ENCODE measurements around the gene DRGX. TPM values are rescaled to one million over a fixed set of nuclear protein-coding genes. Genes with fewer than 3 reads are reported as not detected.

Gene DRGX
- total RNA-seq, 1 donor from 2014 or later, result not detected

- Histone ChIP-seq H3K36me3 (no peaks in the 10 kb centered on the region), H3K9me3 (peaks cover 0 to 6% of the 10 kb centered on the region in 2 donors), H3K27ac (no peak overlapping the region), H3K4me3 (no peak overlapping the region), H3K27me3 (no peaks in the 10 kb centered on the region), H3K4me1 (no peaks in the 10 kb centered on the region)
- DNase-seq (ENCODE audit: low spot score in 2 of 2), result no peak
- intact Hi-C loops (cut with DNase I), result no loop called here
- TF ChIP-seq, protein P1, sequence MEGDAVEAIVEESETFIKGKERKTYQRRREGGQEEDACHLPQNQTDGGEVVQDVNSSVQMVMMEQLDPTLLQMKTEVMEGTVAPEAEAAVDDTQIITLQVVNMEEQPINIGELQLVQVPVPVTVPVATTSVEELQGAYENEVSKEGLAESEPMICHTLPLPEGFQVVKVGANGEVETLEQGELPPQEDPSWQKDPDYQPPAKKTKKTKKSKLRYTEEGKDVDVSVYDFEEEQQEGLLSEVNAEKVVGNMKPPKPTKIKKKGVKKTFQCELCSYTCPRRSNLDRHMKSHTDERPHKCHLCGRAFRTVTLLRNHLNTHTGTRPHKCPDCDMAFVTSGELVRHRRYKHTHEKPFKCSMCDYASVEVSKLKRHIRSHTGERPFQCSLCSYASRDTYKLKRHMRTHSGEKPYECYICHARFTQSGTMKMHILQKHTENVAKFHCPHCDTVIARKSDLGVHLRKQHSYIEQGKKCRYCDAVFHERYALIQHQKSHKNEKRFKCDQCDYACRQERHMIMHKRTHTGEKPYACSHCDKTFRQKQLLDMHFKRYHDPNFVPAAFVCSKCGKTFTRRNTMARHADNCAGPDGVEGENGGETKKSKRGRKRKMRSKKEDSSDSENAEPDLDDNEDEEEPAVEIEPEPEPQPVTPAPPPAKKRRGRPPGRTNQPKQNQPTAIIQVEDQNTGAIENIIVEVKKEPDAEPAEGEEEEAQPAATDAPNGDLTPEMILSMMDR (IDR thresholded peaks at IDR 0.05), result no peak
These were observed 48.5 kb downstream of the DRGX start for GRCh38 chr10:49347342-49347741.

- no peak overlapping the region for H3K27ac ChIP-seq
- TF ChIP-seq, protein P1 (IDR thresholded peaks at IDR 0.05), result no peak
- H3K27me3 ChIP-seq, result no peaks in the 10 kb centered on the region
- no peak overlapping the region for H3K4me3 ChIP-seq
- H3K9me3 ChIP-seq, result no peaks in the 10 kb centered on the region
- no peak for DNase-seq (ENCODE audit: low spot score in 2 of 2)
- intact Hi-C loops (cut with DNase I), result no loop called here
- no peaks in the 10 kb centered on the region for H3K4me1 ChIP-seq
- no peaks in the 10 kb centered on the region for H3K36me3 ChIP-seq
These were observed 51.0 kb downstream of the DRGX start for GRCh38 chr10:49344840-49345239.

GRCh38 chr10:49338604-49339003, 57.3 kb downstream of the DRGX start:
- Histone ChIP-seq H3K4me1 (no peaks in the 10 kb centered on the region), H3K4me3 (no peak overlapping the region), H3K9me3 (no peaks in the 10 kb centered on the region), H3K27me3 (no peaks in the 10 kb centered on the region), H3K36me3 (no peaks in the 10 kb centered on the region), H3K27ac (no peak overlapping the region)
- TF ChIP-seq, protein P1 (IDR thresholded peaks at IDR 0.05), result no peak
- no peak for DNase-seq (ENCODE audit: low spot score in 2 of 2)
- intact Hi-C loops (cut with DNase I), result no loop called here

DNA sequence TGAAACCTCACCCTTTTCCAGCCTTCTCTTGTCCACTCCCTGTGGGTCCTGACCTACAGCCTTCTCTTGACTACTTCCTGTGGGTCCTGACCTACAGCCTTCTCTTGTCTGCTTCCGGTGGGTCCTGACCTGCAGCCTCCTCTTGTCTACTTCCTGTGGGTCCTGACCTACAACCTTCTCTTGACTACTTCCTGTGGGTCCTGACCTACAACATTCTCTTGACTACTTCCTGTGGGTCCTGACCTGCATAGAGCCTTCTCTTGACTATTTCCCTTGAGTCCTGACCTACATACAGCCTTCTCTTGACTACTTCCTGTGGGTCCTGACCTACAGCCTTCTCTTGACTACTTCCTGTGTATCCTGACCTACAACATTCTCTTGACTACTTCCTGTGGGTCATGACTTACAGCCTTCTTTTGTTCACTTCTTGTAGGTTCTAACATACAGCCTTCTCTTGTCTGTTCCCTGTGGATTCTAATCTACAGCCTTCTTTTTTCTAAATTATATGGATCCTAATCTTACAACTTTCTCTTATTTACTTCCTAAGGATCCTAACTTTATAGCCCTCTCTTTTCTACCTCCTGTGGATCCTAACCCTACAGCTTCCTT, 60.4 kb downstream of the DRGX start:
- H3K36me3 ChIP-seq, result no peaks in the 10 kb centered on the region
- H3K27ac ChIP-seq, result no peak overlapping the region
- no peaks in the 10 kb centered on the region for H3K4me1 ChIP-seq
- no peak for DNase-seq (ENCODE audit: low spot score in 2 of 2)
- TF ChIP-seq, protein P1 (IDR thresholded peaks at IDR 0.05), result no peak
- no peaks in the 10 kb centered on the region for H3K9me3 ChIP-seq
- no peaks in the 10 kb centered on the region for H3K27me3 ChIP-seq
- H3K4me3 ChIP-seq, result no peak overlapping the region
- intact Hi-C loops (cut with DNase I), result no loop called here

- H3K27me3 ChIP-seq, result no peaks in the 10 kb centered on the region
- H3K4me3 ChIP-seq, result no peak overlapping the region
- TF ChIP-seq, protein P1 (IDR thresholded peaks at IDR 0.05), result no peak
- DNase-seq (ENCODE audit: low spot score in 2 of 2), result no peak
- H3K36me3 ChIP-seq, result no peaks in the 10 kb centered on the region
- no peaks in the 10 kb centered on the region for H3K4me1 ChIP-seq
- H3K27ac ChIP-seq, result no peak overlapping the region
- intact Hi-C loops (cut with DNase I), result no loop called here
- H3K9me3 ChIP-seq, result no peaks in the 10 kb centered on the region
These were observed 60.9 kb downstream of the DRGX start for GRCh38 chr10:49334964-49335363.

GRCh38 chr10:49333192-49333591, 62.7 kb downstream of the DRGX start:
- intact Hi-C loops (cut with DNase I), result no loop called here
- TF ChIP-seq, protein P1 (IDR thresholded peaks at IDR 0.05), result no peak
- no peaks in the 10 kb centered on the region for H3K4me1 ChIP-seq
- H3K4me3 ChIP-seq, result no peak overlapping the region
- no peaks in the 10 kb centered on the region for H3K9me3 ChIP-seq
- DNase-seq (ENCODE audit: low spot score in 2 of 2), result no peak
- no peaks in the 10 kb centered on the region for H3K27me3 ChIP-seq
- no peaks in the 10 kb centered on the region for H3K36me3 ChIP-seq
- H3K27ac ChIP-seq, result no peak overlapping the region

Data from ascending aorta (tissue), 2 donors.